Measurements from ENCODE around the gene ART4. TPM values are rescaled to one million over a fixed set of nuclear protein-coding genes. Genes with fewer than 3 reads are reported as not detected.

Gene ART4
- polyA plus RNA-seq, 1 donor from 2014 or later, result not detected

DNA sequence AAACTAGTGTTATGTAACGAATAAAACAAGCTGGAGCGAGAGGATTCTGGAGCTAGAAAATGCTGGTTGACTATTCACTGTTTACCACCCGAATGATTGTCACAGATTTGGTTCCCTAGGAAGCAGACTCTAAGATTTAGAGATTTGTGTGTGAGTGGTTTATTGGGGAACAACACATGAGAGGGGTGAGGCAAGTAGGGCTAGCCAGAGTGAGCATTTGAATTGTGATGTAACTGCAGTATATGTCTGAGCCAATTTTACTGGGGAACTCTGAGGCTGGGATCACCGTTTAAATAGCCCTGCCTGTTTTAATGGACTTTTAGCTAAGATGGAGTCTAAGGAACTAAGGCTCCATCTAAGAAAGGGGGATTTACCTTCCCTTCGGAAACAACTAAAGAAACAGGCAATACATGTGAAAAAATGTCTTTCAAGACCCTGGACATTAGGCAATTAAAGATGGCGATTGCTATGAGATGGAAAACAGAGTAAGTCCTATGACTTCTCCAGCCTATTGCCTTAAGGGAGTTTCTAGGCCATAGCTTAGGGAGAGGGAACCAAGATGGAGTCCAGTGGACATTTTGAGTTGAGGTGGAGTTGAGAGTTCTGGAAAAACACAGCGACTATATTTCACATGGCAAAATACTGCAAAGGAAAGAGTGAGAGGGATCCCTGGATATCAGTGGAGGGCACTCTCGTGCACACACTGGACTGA, 36.1 kb upstream of the ART4 start:
- Histone ChIP-seq H2AFZ (ENCODE audit: low read depth, low read length) (no peak overlapping the region), H3K27ac (ENCODE audit: low read length) (no peak overlapping the region), H3K27me3 (ENCODE audit: insufficient read depth, low read depth, low read length) (no peaks in the 10 kb centered on the region), H3K4me2 (ENCODE audit: low read length) (no peak overlapping the region), H3K79me2 (replicated peaks; ENCODE audit: insufficient read depth, low read length) (no peaks in the 10 kb centered on the region), H3K9ac (ENCODE audit: low read length) (no peak overlapping the region), H3K4me3 (ENCODE audit: low read length) (no peak overlapping the region), H3K9me3 (ENCODE audit: low read length) (no peaks in the 10 kb centered on the region), H3K36me3 (ENCODE audit: insufficient read depth, low read length) (no peaks in the 10 kb centered on the region), H3F3A (ENCODE audit: insufficient read depth, low read length, poor library complexity, severe bottlenecking) (no peaks in the 10 kb centered on the region), H3K9me2 (ENCODE audit: insufficient read depth, low read length) (no peaks in the 10 kb centered on the region), H4K20me1 (ENCODE audit: insufficient read depth) (no peaks in the 10 kb centered on the region)
- TF ChIP-seq SMC3 (conservative IDR thresholded peaks at IDR 0.05; ENCODE audit: poor library complexity) (no peak), MXI1 (conservative IDR thresholded peaks at IDR 0.05; ENCODE audit: poor library complexity, severe bottlenecking) (no peak)

- H3K27me3 ChIP-seq (ENCODE audit: insufficient read depth, low read depth, low read length), result no peaks in the 10 kb centered on the region
- no peak overlapping the region for H3K27ac ChIP-seq (ENCODE audit: low read length)
- H4K20me1 ChIP-seq (ENCODE audit: insufficient read depth), result no peaks in the 10 kb centered on the region
- H3K9me3 ChIP-seq (ENCODE audit: low read length), result no peaks in the 10 kb centered on the region
- no peaks in the 10 kb centered on the region for H3K36me3 ChIP-seq (ENCODE audit: insufficient read depth, low read length)
- H3K9me2 ChIP-seq (ENCODE audit: insufficient read depth, low read length), result no peaks in the 10 kb centered on the region
- H3K4me2 ChIP-seq (ENCODE audit: low read length), result no peak overlapping the region
- no peak overlapping the region for H3K4me3 ChIP-seq (ENCODE audit: low read length)
- no peak for TF ChIP-seq SMC3 (conservative IDR thresholded peaks at IDR 0.05; ENCODE audit: poor library complexity)
- no peak for TF ChIP-seq TAF1 (IDR thresholded peaks at IDR 0.05; ENCODE audit: low read depth)
- no peak for TF ChIP-seq MXI1 (conservative IDR thresholded peaks at IDR 0.05; ENCODE audit: poor library complexity, severe bottlenecking)
- TF ChIP-seq EZH2 (IDR thresholded peaks at IDR 0.05; ENCODE audit: borderline replicate concordance, insufficient read depth, low read length, poor library complexity, severe bottlenecking), result no peak
- no peak for TF ChIP-seq EP300 (conservative IDR thresholded peaks at IDR 0.05; ENCODE audit: poor library complexity, severe bottlenecking)
- no peak for TF ChIP-seq RAD21 (conservative IDR thresholded peaks at IDR 0.05)
- no peak for TF ChIP-seq POLR2AphosphoS5 (IDR thresholded peaks at IDR 0.05)
- TF ChIP-seq CTCF (IDR thresholded peaks at IDR 0.05; ENCODE audit: poor library complexity, severe bottlenecking), result no peak
- TF ChIP-seq REST (IDR thresholded peaks at IDR 0.05; ENCODE audit: borderline replicate concordance), result no peak
- no peak overlapping the region for H3K9ac ChIP-seq (ENCODE audit: low read length)
- H3F3A ChIP-seq (ENCODE audit: insufficient read depth, low read length, poor library complexity, severe bottlenecking), result no peaks in the 10 kb centered on the region
- no peak overlapping the region for H2AFZ ChIP-seq (ENCODE audit: low read depth, low read length)
- no peaks in the 10 kb centered on the region for H3K79me2 ChIP-seq (replicated peaks; ENCODE audit: insufficient read depth, low read length)
These were observed 35.2 kb upstream of the ART4 start for GRCh38 chr12:14878488-14878887.

All from neural cell (in vitro differentiated cells).